HEK293 (cell line): ENCODE data around the gene UNG.
A peak's percentile ranks its signal among the peaks of the same experiment; 100 is the strongest.

Source experiments
- GLIS2 ChIP-seq: fragments of 450-650 bp; formaldehyde crosslinking; IDR thresholded peaks from 2 replicates; pipeline ENCODE4 v1.5.1; 2016; ENCODE audit warnings: missing biosample characterization, missing genetic modification characterization
- OVOL3 ChIP-seq: fragments of 450-650 bp; formaldehyde crosslinking; IDR thresholded peaks from 2 replicates; pipeline ENCODE4 v1.5.1; 2016; ENCODE audit warnings: missing biosample characterization, missing genetic modification characterization
- SCRT1 ChIP-seq: fragments of 450-650 bp; formaldehyde crosslinking; IDR thresholded peaks from 2 replicates; pipeline ENCODE4 v1.5.1; 2016; ENCODE audit warnings: missing biosample characterization, missing genetic modification characterization, borderline replicate concordance
- WT1 ChIP-seq: fragments of 450-650 bp; formaldehyde crosslinking; IDR thresholded peaks from 2 replicates; pipeline ENCODE4 v1.5.1; 2016; ENCODE audit warnings: missing biosample characterization, missing genetic modification characterization
- ZFP41 ChIP-seq: fragments of 450-650 bp; formaldehyde crosslinking; IDR thresholded peaks from 2 replicates; pipeline ENCODE4 v1.5.1; 2016; ENCODE audit warnings: missing biosample characterization, missing genetic modification characterization, borderline replicate concordance
- ZFP69B ChIP-seq: fragments of 450-650 bp; formaldehyde crosslinking; IDR thresholded peaks from 2 replicates; pipeline ENCODE4 v1.5.1; 2016; ENCODE audit warnings: missing biosample characterization, missing genetic modification characterization
- ZIC2 ChIP-seq: fragments of 450-650 bp; formaldehyde crosslinking; IDR thresholded peaks from 2 replicates; pipeline ENCODE4 v1.5.1; 2016; ENCODE audit warnings: missing biosample characterization, missing genetic modification characterization
- ZNF146 ChIP-seq: fragments of 450-650 bp; formaldehyde crosslinking; IDR thresholded peaks from 2 replicates; pipeline ENCODE4 v1.5.1; 2016; ENCODE audit warnings: missing biosample characterization, missing genetic modification characterization
- ZNF184 ChIP-seq: fragments of 450-650 bp; IDR thresholded peaks from 2 replicates; pipeline ENCODE4 v1.5.1; 2018; ENCODE audit warnings: missing biosample characterization, mild to moderate bottlenecking, missing genetic modification characterization
- ZNF211 ChIP-seq: fragments of 450-650 bp; formaldehyde crosslinking; IDR thresholded peaks from 2 replicates; pipeline ENCODE4 v1.5.1; 2016; ENCODE audit warnings: low read depth, missing biosample characterization, missing genetic modification characterization
- ZNF24 ChIP-seq: fragments of 450-650 bp; formaldehyde crosslinking; IDR thresholded peaks from 2 replicates; pipeline ENCODE4 v1.5.1; 2016; ENCODE audit warnings: missing biosample characterization, missing genetic modification characterization
- ZNF48 ChIP-seq: fragments of 450-650 bp; formaldehyde crosslinking; IDR thresholded peaks from 2 replicates; pipeline ENCODE4 v1.5.1; 2016; ENCODE audit warnings: missing biosample characterization, missing genetic modification characterization
- ZNF654 ChIP-seq: fragments of 450-650 bp; formaldehyde crosslinking; IDR thresholded peaks from 2 replicates; pipeline ENCODE4 v1.5.1; 2016; ENCODE audit warnings: low read depth, missing biosample characterization, missing genetic modification characterization
- ZNF660 ChIP-seq: fragments of 450-650 bp; IDR thresholded peaks from 2 replicates; pipeline ENCODE4 v1.5.1; 2018; ENCODE audit warnings: missing biosample characterization, mild to moderate bottlenecking, missing genetic modification characterization
- ZNF677 ChIP-seq: fragments of 450-650 bp; IDR thresholded peaks from 2 replicates; pipeline ENCODE4 v1.5.0; 2018; ENCODE audit warnings: missing biosample characterization, mild to moderate bottlenecking, missing genetic modification characterization, moderate library complexity
- ZNF701 ChIP-seq: fragments of 450-650 bp; formaldehyde crosslinking; IDR thresholded peaks from 2 replicates; pipeline ENCODE4 v1.5.1; 2016; ENCODE audit warnings: missing biosample characterization, missing genetic modification characterization
- ZNF785 ChIP-seq: fragments of 450-650 bp; formaldehyde crosslinking; IDR thresholded peaks from 2 replicates; pipeline ENCODE4 v1.5.1; 2016; ENCODE audit warnings: missing biosample characterization, missing genetic modification characterization
- TF ChIP-seq, protein P1 (sequence below): fragments of 450-650 bp; formaldehyde crosslinking; IDR thresholded peaks from 2 replicates; pipeline ENCODE4 v1.5.1; 2017; ENCODE audit warnings: missing biosample characterization, missing genetic modification characterization
- TF ChIP-seq, protein P2 (sequence below): fragments of 450-650 bp; formaldehyde crosslinking; IDR thresholded peaks from 2 replicates; pipeline ENCODE4 v1.5.1; 2016; ENCODE audit warnings: missing biosample characterization, missing genetic modification characterization
- TF ChIP-seq, protein P3 (sequence below): fragments of 450-650 bp; formaldehyde crosslinking; optimal IDR thresholded peaks from 2 replicates; pipeline ENCODE3; 2016; ENCODE audit warnings: missing biosample characterization, mild to moderate bottlenecking, missing genetic modification characterization
- TF ChIP-seq, protein P4 (sequence below): fragments of 450-650 bp; formaldehyde crosslinking; IDR thresholded peaks from 2 replicates; pipeline ENCODE4 v1.5.1; 2016; ENCODE audit warnings: missing biosample characterization, missing genetic modification characterization
- TF ChIP-seq, protein P5 (sequence below): fragments of 450-650 bp; formaldehyde crosslinking; IDR thresholded peaks from 2 replicates; pipeline ENCODE4 v1.5.1; 2016; ENCODE audit warnings: missing biosample characterization, missing genetic modification characterization
- TF ChIP-seq, protein P6 (sequence below): fragments of 450-650 bp; formaldehyde crosslinking; conservative IDR thresholded peaks from 2 replicates; pipeline ENCODE4 v1.5.1; 2016; ENCODE audit warnings: low read depth, missing biosample characterization, missing genetic modification characterization
- TF ChIP-seq, protein P7 (sequence below): fragments of 450-650 bp; formaldehyde crosslinking; IDR thresholded peaks from 2 replicates; pipeline ENCODE4 v1.5.1; 2016; ENCODE audit warnings: missing biosample characterization, missing genetic modification characterization
- TF ChIP-seq, protein P8 (sequence below): IDR thresholded peaks from 2 replicates; pipeline ENCODE4 v1.6.1; 2011; ENCODE audit warnings: mild to moderate bottlenecking, low read depth, low read length, borderline replicate concordance

Gene UNG

DNA sequence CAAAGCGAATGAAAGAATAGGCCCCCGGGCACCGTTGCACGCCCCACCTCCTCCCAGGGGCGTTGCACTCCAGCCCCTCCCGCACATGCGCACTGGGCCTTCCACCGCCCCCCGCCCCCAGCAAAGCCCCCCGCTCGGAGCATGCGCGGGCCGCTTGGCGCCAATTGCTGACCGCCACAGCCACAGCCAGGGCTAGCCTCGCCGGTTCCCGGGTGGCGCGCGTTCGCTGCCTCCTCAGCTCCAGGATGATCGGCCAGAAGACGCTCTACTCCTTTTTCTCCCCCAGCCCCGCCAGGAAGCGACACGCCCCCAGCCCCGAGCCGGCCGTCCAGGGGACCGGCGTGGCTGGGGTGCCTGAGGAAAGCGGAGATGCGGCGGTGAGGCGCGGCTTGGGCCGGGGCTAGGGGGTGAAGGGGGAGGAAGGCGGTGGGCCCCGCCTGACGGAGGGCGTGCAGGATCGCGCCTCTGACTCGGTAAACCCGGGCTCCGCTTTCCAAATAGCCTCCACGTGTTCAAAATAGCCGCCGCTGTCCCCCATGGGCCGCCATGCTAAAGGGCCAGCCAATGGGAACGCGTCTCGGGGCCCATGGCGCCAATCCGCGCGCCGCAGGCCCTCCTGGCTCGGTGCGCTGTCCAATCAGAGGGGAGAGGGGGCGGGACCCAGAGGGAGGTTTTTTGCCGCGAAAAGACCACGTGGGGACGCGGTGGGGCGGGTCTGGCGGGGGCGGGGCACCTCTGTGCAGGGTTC lies at the start of gene UNG (continued):
- TF ChIP-seq, protein P1, sequence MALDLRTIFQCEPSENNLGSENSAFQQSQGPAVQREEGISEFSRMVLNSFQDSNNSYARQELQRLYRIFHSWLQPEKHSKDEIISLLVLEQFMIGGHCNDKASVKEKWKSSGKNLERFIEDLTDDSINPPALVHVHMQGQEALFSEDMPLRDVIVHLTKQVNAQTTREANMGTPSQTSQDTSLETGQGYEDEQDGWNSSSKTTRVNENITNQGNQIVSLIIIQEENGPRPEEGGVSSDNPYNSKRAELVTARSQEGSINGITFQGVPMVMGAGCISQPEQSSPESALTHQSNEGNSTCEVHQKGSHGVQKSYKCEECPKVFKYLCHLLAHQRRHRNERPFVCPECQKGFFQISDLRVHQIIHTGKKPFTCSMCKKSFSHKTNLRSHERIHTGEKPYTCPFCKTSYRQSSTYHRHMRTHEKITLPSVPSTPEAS (tag by site-specific recombination): no peak
- TF ChIP-seq ZNF146 (tag by site-specific recombination): no peak
- peak; percentile 95 for TF ChIP-seq ZFP69B (tag by site-specific recombination)
- TF ChIP-seq ZIC2 (tag by site-specific recombination): no peak
- peak; percentile 46 for TF ChIP-seq ZNF660 (tag by site-specific recombination)
- no peak for TF ChIP-seq ZNF701 (tag by site-specific recombination)
- TF ChIP-seq SCRT1 (tag by site-specific recombination): no peak
- peak; percentile 91 for TF ChIP-seq GLIS2 (tag by site-specific recombination)
- TF ChIP-seq OVOL3 (tag by site-specific recombination): no peak
- TF ChIP-seq ZNF785 (tag by site-specific recombination): no peak
- peak; percentile 37; the same call in 1 of the 2 replicates for TF ChIP-seq ZNF24
- TF ChIP-seq, protein P2, sequence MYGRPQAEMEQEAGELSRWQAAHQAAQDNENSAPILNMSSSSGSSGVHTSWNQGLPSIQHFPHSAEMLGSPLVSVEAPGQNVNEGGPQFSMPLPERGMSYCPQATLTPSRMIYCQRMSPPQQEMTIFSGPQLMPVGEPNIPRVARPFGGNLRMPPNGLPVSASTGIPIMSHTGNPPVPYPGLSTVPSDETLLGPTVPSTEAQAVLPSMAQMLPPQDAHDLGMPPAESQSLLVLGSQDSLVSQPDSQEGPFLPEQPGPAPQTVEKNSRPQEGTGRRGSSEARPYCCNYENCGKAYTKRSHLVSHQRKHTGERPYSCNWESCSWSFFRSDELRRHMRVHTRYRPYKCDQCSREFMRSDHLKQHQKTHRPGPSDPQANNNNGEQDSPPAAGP: no peak; the same call in 1 of the 2 replicates
- TF ChIP-seq, protein P3, sequence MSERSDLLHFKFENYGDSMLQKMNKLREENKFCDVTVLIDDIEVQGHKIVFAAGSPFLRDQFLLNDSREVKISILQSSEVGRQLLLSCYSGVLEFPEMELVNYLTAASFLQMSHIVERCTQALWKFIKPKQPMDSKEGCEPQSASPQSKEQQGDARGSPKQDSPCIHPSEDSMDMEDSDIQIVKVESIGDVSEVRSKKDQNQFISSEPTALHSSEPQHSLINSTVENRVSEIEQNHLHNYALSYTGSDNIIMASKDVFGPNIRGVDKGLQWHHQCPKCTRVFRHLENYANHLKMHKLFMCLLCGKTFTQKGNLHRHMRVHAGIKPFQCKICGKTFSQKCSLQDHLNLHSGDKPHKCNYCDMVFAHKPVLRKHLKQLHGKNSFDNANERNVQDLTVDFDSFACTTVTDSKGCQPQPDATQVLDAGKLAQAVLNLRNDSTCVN: peak; percentile 60
- TF ChIP-seq, protein P4, sequence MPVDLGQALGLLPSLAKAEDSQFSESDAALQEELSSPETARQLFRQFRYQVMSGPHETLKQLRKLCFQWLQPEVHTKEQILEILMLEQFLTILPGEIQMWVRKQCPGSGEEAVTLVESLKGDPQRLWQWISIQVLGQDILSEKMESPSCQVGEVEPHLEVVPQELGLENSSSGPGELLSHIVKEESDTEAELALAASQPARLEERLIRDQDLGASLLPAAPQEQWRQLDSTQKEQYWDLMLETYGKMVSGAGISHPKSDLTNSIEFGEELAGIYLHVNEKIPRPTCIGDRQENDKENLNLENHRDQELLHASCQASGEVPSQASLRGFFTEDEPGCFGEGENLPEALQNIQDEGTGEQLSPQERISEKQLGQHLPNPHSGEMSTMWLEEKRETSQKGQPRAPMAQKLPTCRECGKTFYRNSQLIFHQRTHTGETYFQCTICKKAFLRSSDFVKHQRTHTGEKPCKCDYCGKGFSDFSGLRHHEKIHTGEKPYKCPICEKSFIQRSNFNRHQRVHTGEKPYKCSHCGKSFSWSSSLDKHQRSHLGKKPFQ (tag by site-specific recombination): no peak
- TF ChIP-seq ZNF48: no peak
- TF ChIP-seq, protein P5, sequence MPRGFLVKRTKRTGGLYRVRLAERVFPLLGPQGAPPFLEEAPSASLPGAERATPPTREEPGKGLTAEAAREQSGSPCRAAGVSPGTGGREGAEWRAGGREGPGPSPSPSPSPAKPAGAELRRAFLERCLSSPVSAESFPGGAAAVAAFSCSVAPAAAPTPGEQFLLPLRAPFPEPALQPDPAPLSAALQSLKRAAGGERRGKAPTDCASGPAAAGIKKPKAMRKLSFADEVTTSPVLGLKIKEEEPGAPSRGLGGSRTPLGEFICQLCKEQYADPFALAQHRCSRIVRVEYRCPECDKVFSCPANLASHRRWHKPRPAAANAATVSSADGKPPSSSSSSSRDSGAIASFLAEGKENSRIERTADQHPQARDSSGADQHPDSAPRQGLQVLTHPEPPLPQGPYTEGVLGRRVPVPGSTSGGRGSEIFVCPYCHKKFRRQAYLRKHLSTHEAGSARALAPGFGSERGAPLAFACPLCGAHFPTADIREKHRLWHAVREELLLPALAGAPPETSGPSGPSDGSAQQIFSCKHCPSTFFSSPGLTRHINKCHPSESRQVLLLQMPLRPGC (tag by site-specific recombination): no peak
- no peak for TF ChIP-seq WT1 (tag by site-specific recombination)
- TF ChIP-seq, protein P6, sequence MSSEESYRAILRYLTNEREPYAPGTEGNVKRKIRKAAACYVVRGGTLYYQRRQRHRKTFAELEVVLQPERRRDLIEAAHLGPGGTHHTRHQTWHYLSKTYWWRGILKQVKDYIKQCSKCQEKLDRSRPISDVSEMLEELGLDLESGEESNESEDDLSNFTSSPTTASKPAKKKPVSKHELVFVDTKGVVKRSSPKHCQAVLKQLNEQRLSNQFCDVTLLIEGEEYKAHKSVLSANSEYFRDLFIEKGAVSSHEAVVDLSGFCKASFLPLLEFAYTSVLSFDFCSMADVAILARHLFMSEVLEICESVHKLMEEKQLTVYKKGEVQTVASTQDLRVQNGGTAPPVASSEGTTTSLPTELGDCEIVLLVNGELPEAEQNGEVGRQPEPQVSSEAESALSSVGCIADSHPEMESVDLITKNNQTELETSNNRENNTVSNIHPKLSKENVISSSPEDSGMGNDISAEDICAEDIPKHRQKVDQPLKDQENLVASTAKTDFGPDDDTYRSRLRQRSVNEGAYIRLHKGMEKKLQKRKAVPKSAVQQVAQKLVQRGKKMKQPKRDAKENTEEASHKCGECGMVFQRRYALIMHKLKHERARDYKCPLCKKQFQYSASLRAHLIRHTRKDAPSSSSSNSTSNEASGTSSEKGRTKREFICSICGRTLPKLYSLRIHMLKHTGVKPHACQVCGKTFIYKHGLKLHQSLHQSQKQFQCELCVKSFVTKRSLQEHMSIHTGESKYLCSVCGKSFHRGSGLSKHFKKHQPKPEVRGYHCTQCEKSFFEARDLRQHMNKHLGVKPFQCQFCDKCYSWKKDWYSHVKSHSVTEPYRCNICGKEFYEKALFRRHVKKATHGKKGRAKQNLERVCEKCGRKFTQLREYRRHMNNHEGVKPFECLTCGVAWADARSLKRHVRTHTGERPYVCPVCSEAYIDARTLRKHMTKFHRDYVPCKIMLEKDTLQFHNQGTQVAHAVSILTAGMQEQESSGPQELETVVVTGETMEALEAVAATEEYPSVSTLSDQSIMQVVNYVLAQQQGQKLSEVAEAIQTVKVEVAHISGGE: no peak
- no peak for TF ChIP-seq ZNF677 (tag by site-specific recombination)
- no peak for TF ChIP-seq ZFP41 (tag by site-specific recombination)
- TF ChIP-seq ZNF654: no peak
- no peak for TF ChIP-seq ZNF211 (tag by site-specific recombination)
- 0 out of 2 replicates have a peak, but pooled peaks have one; percentile 26 for TF ChIP-seq ZNF184 (tag by site-specific recombination)
- TF ChIP-seq, protein P7, sequence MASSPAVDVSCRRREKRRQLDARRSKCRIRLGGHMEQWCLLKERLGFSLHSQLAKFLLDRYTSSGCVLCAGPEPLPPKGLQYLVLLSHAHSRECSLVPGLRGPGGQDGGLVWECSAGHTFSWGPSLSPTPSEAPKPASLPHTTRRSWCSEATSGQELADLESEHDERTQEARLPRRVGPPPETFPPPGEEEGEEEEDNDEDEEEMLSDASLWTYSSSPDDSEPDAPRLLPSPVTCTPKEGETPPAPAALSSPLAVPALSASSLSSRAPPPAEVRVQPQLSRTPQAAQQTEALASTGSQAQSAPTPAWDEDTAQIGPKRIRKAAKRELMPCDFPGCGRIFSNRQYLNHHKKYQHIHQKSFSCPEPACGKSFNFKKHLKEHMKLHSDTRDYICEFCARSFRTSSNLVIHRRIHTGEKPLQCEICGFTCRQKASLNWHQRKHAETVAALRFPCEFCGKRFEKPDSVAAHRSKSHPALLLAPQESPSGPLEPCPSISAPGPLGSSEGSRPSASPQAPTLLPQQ (tag by site-specific recombination): peak; percentile 98
- TF ChIP-seq, protein P8, sequence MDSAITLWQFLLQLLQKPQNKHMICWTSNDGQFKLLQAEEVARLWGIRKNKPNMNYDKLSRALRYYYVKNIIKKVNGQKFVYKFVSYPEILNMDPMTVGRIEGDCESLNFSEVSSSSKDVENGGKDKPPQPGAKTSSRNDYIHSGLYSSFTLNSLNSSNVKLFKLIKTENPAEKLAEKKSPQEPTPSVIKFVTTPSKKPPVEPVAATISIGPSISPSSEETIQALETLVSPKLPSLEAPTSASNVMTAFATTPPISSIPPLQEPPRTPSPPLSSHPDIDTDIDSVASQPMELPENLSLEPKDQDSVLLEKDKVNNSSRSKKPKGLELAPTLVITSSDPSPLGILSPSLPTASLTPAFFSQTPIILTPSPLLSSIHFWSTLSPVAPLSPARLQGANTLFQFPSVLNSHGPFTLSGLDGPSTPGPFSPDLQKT: no peak
